HK-2 (cell line): ENCODE data around the gene SNRNP35.
"Not testable (repeated sequence)": the region's sequence is repeated elsewhere in the genome, so short reads cannot be mapped to it uniquely, and the experiment has no call there.

Experiments
- DNase-seq: peaks from one replicate; pipeline ENCODE4 v3.0.0-alpha.2; 2018; ENCODE audit not compliant: unreplicated experiment

SNRNP35 gene, protein sequence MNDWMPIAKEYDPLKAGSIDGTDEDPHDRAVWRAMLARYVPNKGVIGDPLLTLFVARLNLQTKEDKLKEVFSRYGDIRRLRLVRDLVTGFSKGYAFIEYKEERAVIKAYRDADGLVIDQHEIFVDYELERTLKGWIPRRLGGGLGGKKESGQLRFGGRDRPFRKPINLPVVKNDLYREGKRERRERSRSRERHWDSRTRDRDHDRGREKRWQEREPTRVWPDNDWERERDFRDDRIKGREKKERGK

GRCh38 chr12:123457980-123458779 is at the start of gene SNRNP35:
Gene SNRNP35, plus strand, starts transcription at chr12:123458139. Its CDS starts 7,402 bp downstream, at chr12:123465541.
- DNase-seq: peak; percentile 83

GRCh38 chr12:123408619-123409018 is 49.3 kb upstream of the SNRNP35 start:
- not testable (repeated sequence) for DNase-seq

GRCh38 chr12:123409284-123410040 is 48.5 kb upstream of the SNRNP35 start:
- not testable (repeated sequence) for DNase-seq

GRCh38 chr12:123410041-123410412 is 47.9 kb upstream of the SNRNP35 start:
- DNase-seq: no peak

- DNase-seq: no peak
These were observed 36.6 kb upstream of the SNRNP35 start for GRCh38 chr12:123421314-123421713.

DNA sequence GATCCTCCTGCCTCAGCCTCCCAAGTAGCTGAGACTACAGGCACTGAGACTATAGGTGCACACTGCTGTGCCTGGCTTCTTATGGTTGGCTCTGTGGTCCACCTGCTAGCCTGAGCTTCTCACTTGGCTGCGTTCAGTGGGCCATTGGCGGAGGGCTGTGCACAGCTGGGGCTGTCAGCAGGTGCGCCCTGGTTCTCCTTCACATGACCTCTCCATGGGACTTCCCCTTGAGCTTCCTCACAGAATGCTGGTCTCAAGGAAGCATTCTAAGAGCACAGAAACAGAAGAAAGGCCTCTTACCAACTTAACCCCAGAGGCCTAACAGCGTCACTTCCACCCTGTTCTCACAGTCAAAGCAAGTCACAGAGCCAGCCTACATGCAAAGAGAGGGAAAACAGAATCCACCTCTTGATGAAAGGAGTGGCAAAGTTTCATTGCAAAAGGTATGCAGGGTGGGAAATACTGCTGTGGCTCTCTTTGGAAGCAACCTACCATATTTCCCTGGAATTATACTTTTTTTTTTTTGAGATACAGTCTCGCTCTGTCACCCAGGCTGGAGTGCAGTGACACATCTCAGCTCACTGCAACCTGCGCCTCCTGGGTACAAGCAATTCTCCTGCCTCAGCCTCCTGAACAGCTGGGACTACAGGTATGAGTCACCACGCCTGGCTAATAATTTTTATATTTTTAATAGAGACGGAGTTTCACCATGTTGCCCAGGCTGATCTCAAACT is 30.7 kb upstream of the SNRNP35 start:
- no peak for DNase-seq

DNA sequence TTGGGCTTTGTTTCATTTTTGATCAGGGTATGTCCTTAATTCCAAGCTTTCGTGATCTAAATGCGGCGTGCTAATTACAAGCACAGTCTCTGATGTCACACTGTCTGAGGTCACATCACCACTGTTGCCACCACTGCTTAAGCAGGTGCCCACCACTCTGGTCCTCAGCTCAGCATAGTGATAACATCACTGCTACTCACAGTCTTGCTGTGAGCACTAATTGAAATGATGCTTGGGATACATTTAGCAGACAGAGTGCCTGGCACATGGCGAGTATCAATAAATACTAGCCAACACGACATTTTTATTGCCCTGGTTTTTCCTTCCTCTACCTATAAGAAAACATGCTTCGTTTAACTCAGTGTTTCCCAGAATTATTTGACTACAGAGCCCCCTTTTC is 29.3 kb upstream of the SNRNP35 start:
- no peak for DNase-seq

- not testable (repeated sequence) for DNase-seq
These were observed 28.8 kb upstream of the SNRNP35 start for GRCh38 chr12:123429101-123429500.

DNA sequence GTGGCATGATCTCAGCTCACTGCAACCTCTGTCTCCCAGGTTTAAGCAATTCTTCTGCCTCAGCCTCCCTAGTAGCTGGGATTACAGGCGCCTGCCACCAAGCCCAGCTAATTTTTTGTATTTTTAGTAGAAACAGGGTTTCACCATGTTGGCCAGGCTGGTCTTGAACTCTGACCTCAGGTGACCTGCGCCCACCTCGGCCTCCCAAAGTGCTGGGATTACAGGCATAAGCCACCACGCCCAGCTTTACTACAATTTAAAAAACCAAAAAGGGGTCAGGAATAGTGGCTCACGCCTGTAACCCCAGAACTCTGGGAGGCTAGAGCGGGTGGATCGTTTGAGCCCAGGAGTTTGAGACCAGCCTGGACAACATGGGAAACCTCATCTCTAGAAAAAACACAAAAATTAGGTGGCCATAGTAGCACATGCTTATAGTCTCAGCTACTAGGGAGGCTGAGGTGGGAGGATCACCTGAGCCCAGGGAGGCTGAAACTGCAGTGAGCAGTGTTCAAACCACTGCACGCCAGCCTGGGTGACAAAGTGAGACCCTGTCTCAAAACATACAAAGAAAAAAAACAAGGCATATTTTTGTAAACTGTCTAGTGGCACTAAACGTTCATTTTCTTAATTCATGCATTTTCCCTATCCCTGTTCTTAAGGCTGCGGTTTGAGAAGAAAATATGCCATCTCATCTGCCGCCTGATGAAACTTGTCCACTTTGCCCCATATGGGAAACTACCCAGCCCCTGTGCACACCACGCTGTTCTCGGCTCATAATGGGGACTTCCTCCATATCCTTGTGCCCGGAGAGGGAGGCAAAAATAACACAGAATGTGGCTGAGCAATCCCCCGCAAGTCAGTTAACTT is 25.8 kb upstream of the SNRNP35 start:
- DNase-seq: not testable (repeated sequence)

DNA sequence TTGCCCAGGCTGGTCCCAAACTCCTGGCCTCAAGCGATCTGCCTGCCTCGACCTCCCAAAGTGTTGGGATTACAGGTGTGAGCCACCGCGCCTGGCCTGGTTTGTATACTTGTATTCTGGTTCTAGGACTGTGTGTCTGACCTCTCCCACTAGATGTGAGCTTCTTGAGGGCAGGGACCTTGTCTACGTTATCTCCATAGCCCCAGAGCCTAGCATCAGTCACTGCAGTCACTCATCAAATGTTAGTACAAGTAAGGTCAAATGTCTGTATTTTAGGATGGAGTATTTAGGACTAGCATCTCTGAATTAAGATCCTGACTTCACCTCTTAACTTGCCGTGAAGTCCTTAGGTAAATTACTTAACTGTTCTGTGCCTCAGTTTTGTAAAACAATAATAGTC is 24.3 kb upstream of the SNRNP35 start:
- no peak for DNase-seq

DNA sequence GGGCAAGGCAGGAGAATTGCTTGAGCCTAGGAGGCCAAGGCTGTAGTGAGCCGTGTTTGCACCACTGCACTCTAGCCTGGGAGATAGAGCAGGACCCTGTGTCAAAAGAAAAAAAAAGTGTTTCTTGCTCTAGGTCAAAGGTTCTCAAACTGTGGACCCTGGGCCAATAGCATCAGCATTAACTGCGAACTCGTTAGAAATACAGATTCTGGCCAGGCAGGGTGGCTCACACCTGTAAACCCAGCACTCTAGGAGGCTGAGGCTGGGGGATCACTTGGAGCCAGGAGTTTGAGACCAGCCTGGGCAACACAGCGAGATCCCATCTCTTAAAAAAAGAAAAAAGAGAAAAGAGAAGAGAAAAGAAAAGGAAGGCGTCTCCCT is 22.3 kb upstream of the SNRNP35 start:
- no peak for DNase-seq

DNA sequence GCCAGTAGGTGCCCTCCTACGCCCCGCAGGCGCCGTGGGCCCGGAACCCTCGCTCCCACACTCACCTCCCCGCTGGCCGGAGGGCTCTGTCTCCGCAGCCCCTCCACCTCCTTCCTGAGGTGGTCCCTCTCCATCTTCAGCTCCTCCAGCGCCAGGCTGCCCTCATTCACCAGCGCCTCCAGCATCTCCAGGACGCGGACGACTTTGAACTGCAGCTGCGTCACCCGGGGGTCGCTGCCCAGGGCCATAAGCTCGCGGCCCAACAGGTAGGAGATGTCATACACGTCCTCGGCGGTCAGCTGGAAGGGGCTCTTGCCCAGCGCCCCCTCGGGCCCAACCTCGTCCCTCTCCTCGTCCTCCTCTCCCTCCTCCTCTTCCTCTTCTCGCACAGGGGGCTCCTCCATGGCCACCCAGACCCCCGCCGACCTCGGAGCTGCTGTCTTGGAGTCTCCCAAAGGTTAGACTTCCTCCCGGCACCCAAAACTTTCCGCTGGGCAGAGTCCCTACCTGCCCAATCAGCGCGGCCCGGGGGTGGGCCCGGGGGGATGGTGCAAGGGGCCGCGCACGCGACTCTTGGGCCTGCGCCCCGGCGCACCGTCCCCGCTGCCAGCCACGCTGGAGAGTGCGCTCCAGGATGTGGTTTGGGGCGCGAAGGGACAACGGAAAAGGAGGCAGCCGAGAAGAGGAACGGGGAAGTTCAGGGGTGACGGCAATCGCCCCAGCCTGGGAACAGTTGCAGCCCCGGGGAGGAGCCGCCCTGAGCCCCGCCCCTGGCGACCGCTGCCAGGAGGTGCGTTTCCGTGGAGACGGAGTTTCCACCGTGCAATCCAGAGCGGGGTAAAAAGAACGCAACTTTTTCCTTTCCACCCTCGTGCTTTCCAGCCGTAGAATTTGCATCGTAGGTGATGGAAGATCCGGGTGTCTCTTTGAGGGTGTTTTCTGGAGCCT is 21.6 kb upstream of the SNRNP35 start, which contains the start of gene RILPL2:
RILPL2 (minus strand) TSS at position 668 of the 948 bp plus-strand sequence; CDS start at position 404, 264 bp downstream.
- DNase-seq: peak; percentile 81

- no peak for DNase-seq
These were observed 16.3 kb upstream of the SNRNP35 start for GRCh38 chr12:123441523-123442164.

GRCh38 chr12:123442774-123443173 is 15.2 kb upstream of the SNRNP35 start:
- DNase-seq: no peak

DNA sequence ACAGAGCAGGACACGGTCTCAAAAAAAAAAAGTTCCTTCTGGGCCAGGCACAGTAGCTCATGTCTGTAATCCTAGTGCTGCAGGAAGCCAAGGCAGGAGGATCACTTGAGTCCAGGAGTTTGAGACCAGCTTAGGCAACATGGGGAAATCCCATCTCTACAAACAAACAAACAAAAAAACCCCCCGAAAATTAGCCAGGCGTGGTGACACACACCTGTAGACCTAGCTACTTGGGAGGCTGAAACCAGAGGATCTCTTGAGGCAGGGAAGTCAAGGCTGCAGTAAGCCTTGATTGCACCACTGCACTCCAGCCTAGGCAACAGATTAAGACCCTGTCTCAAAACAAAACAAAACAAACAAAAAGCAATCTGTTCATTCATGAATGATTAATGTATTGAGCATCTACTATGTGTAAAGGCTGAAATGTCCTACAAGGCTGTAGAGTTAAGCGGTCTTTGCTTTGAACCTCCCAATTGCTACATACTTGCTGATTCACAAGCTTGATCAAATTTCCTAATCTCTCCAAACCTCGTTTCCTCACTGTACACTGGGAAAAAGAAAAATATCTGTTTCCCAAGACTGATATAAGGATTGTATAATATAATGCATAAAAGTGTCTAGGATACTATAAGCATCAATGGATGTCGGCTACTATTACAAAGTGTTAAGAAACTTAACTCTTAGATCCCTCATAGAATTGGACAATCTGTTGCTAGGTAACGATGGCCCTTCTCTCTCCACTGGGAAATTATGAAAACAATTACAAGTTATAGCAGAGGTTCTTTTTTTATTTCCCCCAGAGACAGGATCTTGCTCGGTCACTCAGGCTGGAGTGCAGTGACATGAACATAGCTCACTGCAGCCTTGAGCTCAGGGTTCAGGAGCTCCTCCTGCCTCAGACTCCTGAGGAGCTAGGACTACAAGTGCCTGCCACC is 13.6 kb upstream of the SNRNP35 start:
- DNase-seq: no peak

GRCh38 chr12:123445388-123446332 is 12.3 kb upstream of the SNRNP35 start:
- no peak for DNase-seq

DNA sequence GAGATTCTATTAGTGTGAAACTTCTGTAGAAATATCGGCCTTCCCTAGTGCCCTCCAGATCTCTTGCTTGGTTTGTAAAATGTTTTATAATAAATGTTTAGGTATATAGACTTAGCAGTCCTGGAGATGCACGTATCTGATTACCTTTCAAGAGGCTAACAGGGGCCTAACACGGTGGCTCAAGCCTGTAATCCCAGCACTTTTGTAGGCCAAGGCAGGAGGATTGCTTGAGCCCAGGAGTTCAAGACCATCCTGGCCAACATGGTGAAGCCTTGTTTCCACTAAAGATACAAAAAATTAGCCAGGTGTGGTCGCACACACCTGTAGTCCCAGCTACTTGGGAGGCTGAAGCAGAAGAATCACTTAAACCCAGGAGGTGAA is 11.6 kb upstream of the SNRNP35 start:
- DNase-seq: no peak
